NCI-H82 treated with DMSO at 0.1 percent for 48 hours (cell line): ENCODE data around the gene PCNX1.
"Not testable (repeated sequence)": the region's sequence is repeated elsewhere in the genome, so short reads cannot be mapped to it uniquely, and the experiment has no call there.

Source experiments
- DNase-seq: peaks from one replicate; lab custom pipeline; 2025; ENCODE audit not compliant: unreplicated experiment; lab: John Stamatoyannopoulos, UW

The PCNX1 gene

DNA sequence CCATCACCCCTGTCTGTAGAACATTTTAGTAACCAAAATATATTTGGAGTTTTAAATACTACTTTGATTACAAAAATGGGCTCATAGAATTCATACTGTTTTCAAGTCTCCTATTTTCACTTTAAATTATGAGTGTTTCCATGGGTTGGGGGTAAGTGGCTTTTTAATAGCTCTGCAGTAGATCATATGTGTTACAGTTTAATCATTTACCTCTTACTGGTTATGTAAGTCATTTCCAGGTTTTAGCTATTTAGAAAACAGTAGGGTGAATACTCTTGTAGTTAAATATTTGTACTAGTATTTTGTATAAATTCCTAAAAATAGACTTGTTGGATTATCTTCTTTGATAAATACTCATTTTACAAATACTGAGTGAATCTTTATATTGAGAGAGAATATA is 8.2 kb downstream of the PCNX1 start:
- DNase-seq: no peak

DNA sequence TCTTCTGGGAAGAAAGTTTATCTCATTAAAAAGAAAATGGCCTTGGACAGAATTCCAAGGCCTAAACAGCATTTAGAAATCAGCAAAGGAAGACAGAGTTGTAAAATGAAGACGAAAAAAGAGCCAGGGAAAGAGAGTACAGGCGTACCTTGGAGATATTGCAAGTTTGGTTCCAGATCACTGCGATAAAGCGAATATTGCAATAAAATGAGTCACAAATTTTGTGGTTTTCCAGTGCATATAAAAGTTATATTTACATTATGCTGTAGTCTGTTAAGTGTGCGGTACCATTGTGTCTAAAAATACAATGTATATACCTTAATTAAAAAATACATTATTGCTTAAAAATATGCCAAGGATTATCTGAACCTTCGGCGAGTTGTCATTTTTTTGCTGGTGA is 9.0 kb downstream of the PCNX1 start:
- DNase-seq: no peak

- no peak for DNase-seq
Observed at GRCh38 chr14:70916799-70917198, 9.5 kb downstream of the PCNX1 start.

DNA sequence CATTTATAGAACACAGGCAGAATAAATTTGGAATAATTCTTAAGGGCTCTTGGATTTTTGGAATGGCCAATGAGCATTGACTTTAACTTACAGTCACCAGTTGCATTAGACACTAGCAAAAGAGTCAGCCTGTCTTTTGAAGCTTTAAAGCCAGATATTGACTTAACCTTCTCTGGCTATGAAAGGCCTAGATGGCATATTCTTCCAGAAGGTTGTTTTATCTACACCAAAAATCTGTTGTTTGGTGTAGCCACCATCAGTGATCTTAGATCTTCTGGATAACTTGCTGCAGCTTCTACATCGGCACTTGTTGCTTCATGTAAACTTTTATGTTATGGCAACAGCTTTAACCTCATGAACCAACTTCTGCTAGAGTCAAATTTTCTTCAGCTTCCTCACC is 10.4 kb downstream of the PCNX1 start:
- DNase-seq: no peak

DNA sequence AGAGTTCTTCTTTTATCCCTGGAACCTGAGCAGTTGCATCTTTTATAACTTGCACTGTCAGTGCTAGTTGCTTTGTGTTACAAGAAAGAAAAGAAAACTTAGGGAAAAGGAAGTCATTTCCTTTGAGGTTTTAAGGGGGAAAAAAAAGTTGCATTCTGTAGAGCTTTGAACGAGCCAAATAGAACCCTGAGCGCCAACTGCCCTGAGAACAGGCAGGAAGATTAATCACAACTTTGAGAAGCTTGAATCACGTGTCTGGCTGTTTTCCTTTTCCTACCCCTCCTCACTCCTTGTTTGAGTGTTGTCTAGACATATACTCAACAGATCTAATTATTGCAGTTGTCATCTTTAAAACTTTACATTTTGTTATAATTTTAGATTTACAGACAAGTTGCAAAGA is 12.5 kb downstream of the PCNX1 start:
- DNase-seq: no peak

GRCh38 chr14:70920608-70921007 is 13.3 kb downstream of the PCNX1 start:
- no peak for DNase-seq

GRCh38 chr14:70921669-70922068 is 14.4 kb downstream of the PCNX1 start:
- no peak for DNase-seq

DNA sequence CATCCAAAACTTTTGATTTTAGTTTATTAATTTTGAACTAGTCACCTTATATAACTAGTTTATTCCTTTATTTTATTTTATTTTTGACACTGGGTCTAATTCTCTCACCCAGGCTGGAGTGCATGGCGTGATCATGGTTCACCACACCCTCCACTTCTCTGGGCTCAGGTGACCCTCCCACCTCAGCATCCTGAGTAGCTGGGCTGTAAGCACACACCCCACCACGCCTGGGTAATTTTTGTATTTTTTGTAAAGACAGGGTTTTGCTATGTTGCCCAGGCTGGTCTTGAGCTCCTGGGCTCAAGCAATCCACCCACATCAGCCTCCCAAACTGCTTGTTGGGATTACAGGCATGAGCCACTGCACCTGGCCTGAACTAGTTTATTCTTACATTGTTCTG is 17.3 kb downstream of the PCNX1 start:
- DNase-seq: no peak

DNA sequence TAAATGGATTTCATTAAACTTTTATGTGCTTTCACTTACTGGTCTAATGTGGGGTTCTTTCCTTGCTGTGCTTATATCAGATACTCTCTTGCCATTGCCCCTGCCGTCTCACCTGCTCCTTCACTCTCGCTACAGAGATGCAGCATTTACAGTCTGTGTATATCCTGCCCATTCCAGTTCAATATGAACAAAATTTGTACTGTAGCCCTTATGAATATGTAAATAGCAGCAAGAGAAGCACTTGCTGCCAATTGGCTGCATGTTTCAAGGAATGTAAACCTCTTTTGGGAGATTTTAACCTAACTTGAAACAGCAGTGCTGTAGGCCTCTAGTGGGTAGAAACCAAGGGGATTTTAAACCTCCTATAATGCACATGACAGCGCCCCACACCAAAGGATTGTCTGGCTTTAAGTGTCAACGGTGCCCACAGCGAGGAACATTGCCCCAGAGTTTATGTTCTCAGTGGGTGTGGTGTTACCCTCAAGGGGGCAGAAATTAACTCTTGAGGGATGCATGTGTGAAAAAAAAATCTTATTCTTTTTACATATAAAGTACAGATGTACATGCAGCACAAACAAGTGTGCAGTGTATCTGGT is 19.1 kb downstream of the PCNX1 start:
- no peak for DNase-seq

DNA sequence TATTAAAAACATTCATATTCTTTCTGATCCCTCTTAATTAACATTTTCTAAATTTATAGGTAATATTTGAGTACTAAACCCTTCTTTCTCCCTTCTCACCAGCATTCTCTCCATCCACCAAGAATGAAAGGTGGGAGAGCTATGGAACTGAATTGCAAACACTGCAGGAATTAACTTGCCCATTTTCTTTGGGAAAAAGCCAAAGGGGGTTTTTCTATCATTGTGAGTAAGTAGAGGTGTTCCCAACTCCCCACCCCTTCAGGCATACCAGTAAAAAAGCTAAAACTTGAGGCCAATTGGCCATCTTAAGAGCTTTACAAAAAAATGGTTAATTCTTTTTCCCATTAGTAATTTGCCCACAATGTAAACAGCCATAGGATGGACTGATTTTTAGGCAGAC is 23.7 kb downstream of the PCNX1 start:
- DNase-seq: no peak

DNA sequence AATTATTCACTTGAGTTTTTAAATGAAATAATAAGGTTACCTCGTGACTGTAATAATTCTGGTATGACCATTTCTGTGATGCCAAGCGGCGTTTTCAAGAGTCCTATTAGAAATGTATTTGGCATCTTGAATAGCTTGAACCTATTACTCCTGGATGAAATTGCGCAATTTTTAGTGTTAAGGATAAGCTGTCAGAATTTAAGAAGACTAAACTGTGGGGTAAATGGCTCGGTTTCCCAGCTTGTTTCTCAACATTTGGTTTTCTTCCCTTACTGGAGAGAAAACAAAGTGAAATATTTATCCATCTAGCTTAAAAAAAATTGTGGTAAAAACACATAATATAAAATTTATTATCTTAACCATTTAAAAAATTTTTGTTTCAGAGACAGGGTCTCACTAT is 26.8 kb downstream of the PCNX1 start:
- no peak for DNase-seq

DNA sequence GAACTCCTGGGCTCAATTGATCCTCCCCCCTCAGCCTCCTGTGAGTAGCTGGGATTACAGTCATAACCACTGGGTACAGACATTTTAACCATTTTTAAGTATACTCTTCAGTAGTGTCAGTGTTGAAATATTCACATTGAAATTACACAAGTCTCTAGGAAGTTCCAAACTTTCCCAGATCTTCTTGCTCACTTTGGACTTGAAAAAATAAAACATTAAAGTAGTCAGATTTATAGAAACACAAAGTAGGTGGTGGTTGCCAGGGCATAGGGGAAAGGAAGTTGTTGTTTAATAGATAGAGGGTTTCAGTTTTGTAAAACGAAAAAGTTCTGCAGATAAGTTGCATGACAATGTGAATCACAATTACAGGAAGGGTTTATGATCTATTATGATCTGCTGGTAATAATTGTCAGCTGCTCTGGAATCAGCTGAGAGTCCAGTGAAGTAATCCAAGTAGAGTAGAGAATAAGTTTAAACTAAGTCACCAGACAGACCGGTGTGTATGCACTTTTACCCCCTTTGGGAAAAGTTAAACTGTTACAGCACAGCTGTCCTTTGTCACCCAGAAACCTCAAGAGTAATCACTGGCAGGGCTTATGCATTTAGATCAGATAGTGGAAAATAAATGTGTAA is 27.4 kb downstream of the PCNX1 start:
- no peak for DNase-seq

GRCh38 chr14:70935135-70935534 is 27.9 kb downstream of the PCNX1 start:
- no peak for DNase-seq

DNA sequence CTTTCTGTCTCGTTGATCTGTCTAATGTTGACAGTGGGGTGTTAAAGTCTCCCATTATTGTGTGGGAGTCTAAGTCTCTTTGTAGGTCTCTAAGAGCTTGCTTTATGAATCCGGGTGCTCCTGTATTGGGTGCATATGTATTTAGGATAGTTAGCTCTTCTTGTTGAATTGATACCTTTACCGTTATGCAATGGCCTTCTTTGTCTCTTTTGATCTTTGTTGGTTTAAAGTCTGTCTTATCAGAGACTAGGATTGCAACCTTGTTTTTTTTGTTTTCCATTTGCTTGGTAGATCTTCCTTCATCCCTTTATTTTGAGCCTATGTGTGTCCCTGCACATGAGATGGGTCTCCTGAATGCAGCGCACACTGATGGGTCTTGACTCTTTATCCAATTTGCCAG is 32.4 kb downstream of the PCNX1 start:
- not testable (repeated sequence) for DNase-seq

DNA sequence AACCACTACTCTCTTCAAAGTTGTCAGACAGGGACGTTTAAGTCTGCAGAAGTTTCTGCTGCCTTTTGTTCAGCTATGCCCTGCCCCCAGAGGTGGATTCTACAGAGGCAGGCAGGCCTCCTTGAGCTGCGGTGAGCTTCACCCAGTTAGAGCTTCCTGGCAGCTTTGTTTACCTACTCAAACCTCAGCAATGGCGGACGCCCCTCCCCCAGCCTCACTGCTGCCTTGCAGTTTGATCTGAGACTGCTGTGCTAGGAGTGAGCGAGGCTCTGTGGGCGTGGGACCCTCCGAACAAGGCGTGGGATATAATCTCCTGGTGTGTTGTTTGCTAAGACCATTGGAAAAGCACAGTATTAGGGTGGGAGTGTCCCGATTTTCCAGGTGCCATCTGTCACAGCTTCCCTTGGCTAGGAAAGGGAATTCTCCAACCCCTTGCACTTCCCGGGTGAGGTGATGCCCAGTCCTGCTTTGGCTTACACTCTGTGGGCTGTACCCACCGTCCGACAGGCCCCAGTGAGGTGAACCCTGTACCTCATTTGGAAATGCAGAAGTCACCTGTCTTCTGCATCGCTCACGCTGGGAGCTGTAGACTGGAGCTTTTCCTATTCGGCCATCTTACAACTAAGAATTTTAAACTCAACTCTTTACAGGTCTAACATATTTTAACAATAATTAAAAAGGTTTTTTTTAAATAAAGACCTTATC is 34.5 kb downstream of the PCNX1 start:
- DNase-seq: not testable (repeated sequence)

GRCh38 chr14:70942342-70942706 is 35.1 kb downstream of the PCNX1 start:
- DNase-seq: no peak

DNA sequence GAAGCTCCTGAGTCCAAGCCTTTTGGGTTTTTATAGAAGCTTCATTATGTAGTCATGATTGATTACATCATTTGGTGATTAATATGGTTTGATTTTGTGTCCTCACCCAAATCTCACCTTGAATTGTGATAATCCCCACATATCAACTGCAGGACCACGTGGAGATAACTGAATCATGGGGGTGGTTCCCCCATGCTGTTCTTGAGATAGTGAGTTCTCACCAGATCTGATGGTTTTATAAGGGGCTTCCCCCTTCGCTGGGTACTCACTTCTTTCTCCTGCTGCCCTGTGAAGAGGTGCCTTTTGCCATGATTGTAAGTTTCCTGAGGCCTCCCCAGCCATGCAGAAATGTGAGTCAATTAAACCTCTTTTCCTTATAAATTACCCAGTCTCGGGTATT is 35.5 kb downstream of the PCNX1 start:
- not testable (repeated sequence) for DNase-seq

GRCh38 chr14:70943838-70944237 is 36.6 kb downstream of the PCNX1 start:
- DNase-seq: no peak

GRCh38 chr14:70947739-70948138 is 40.5 kb downstream of the PCNX1 start:
- no peak for DNase-seq

- no peak for DNase-seq
Observed at GRCh38 chr14:70952485-70952884, 45.2 kb downstream of the PCNX1 start.

DNA sequence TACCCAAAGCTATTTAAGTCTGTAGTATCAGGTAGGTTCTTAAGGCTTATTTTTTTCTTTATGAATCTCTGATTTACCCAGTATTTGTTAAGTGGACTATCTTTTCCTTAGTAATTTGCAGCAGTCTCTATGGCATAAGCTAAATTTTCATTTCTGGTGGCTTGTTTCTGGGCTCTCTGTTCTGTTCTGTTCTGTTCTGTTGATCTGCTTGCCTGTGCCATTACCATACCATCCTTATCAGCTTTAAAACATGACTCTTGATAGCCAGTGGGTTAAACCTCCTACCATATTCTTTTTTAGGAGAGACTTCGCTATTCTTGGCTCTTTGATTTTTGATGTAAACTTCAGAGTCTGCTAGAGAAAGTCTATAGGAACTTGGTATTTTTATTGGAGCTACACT is 46.8 kb downstream of the PCNX1 start:
- no peak for DNase-seq
